HG02943 (cell line): ENCODE data around the gene ANKRD9.
A peak's percentile ranks its signal among the peaks of the same experiment; 100 is the strongest.
"Not testable (repeated sequence)": the region's sequence is repeated elsewhere in the genome, so short reads cannot be mapped to it uniquely, and the experiment has no call there.

Experiments used
- ATAC-seq: cut with Tn5 transposase; IDR thresholded peaks from one replicate; pipeline ENCODE4 v1.9.1; 2021; ENCODE audit warnings: mild to moderate bottlenecking, low read depth, moderate library complexity; ENCODE audit not compliant: unreplicated experiment

The ANKRD9 gene

GRCh38 chr14:102539544-102540314 is 30.2 kb upstream of the ANKRD9 start:
- no peak for ATAC-seq

DNA sequence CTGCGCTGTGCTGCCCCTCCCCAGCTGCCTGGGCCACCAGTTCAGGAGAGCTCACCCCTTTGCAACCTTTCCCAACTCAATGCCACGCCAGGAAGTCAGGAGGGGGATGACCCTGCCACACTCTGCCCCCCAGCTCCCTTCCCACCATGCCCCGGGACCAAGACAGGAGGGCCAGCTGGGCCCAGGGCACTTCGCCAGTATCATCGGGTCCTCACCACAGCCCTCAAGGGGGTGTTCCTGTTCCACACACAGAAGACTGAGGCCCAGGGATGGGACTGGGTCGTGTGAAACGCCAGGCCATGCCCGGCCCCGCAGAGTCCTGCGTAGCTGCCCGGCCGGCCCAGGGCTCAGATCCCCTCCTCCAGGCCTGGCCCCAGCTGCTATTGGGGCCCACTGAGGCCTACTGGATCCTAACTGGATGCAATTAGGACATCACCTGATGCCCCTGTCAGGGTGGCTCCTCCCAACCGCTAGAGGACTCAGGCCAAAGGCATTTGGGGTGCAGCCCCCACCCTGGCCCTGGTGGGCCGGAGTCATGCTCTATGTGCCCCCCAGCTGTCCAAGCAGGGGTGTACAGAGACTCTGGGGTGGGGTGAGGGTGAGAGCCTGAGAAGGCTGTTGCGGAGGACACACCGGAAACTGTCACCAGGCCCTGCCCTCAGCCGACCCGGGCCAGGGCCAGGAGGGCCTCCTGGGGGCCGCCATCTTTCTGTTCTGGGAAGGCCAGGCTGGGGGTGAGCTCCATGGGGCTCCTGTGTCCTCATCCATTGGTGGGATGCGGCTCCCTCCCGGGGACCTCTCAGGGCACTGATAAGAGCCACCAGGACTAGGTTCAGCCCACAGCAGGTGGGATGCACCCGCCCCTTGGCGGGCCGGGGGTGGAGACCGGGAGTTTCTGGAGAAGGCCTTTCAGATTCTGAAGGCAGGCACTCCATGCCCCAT is 29.3 kb upstream of the ANKRD9 start:
- no peak for ATAC-seq

DNA sequence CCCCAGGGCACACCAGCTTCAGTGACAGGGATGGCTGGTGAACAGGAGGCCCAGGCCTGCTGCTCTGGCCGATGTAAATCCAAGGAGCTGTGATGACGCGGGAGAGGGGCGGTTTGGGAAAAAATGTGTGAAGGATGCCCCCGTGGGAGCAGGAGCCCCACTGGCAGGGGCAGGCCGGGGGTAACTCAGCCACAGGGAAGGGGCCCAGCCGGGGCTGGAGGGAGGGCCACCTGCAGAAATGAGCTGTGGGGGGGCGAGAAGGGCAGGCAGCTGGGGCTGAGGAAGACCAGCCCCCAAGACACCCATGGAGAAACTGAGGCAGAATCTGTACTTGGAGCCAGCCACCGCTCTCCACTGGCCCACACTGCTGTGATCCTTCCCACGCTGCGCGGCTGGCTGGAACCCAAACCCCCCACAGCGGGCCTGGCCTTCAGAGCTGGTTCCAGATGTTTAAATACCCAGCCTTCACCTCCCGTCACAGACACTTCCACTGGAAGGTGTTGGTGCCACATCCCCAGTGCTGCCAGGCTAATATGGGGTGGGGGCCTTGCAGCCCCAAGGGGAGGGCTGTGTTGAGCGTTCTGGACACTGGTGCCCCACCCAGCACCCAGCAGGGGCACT is 28.5 kb upstream of the ANKRD9 start:
- ATAC-seq, result no peak

GRCh38 chr14:102532204-102532658 is 22.7 kb upstream of the ANKRD9 start:
- no peak for ATAC-seq

DNA sequence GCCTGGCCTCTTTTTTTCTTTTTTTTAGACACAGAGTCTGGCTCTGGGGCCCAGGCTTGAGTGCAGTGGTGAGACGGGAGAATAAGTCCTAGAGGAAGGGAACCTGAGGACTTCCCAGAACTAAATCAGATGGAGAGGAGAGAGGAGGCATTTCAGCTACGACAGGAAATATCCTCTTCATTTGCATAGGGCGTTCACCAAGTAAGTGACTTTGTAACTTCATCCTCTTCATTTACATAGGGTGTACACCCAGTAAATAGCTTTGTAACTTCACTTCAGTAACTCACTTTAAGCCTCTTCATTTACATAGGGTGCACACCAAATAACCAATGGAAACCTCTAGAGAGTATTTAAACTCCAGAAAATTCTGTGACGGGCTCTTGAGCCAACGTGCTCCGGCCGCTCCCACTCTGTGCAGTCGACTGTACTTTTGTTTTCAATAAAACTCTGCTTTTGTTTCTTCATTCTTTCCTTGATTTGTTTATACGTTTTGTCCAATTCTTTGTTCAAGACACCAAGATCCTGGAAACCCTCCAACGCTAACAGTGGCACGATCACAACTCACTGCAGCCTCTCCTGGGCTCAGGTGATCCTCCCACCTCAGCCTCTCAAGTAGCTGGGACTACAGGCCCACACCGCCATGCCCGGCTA is 21.4 kb upstream of the ANKRD9 start:
- no peak for ATAC-seq

GRCh38 chr14:102528431-102529170 is 19.0 kb upstream of the ANKRD9 start:
- ATAC-seq, result no peak

- no peak for ATAC-seq
These were observed 16.4 kb upstream of the ANKRD9 start for GRCh38 chr14:102525929-102526497.

GRCh38 chr14:102525219-102525928 is 15.8 kb upstream of the ANKRD9 start:
- peak; percentile 10 for ATAC-seq

DNA sequence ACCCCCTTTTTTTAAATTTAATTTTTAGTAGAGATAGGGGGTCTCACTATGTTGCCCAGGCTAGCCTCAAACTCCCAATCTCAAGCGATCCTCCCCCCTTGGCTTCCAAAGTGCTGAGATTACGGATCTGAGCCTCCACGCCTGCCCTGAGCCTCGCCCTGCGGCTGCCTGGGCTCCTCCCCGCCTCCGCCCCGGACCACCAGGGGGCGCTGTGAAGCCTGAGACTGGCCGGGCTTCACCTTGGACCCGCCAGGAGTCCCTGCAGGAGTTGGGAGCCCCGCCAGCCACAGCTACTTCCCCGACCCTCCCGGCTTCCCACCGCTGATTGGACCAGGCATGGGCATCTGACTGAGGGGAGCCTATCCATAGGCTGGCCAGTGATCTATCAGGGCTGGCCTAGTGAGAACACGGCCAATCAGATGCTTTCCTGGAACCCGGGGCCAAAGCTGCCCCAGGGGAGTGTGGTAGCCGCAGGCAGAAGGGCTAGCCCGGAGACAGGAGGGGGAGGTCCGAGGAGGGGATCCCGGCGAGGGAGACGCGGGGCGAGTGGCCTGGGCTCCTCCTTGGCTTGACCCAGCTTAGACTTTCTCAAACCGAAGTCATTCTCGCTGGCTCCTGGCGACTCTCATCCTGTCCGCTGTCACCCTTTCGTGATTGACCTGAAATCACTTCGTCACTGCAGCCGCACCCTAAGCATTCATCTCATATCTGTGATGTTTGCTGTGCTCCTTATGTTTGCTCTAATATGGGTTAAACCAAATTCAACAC is 15.1 kb upstream of the ANKRD9 start:
- ATAC-seq, result peak; percentile 95

GRCh38 chr14:102523569-102524450 is 14.2 kb upstream of the ANKRD9 start:
- no peak for ATAC-seq

DNA sequence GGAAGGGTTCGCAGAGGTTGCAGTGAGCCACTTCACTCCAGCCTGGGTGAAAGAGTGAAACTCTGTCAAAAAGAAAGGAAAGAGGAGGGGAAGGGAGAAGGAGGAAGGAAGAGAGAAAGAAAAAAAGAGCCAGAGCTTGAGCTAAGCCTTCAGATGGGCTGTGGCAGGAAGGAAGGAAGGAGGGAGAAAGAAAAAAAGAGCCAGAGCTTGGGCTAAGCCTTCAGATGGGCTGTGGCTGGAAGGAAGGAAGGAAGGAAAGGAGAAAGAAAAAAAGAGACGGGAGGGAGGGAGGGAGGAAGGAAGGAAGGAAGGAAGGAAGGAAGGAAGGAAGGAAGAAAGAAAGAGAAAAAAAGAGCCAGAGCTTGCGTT is 13.6 kb upstream of the ANKRD9 start:
- no peak for ATAC-seq

GRCh38 chr14:102519709-102520108 is 10.1 kb upstream of the ANKRD9 start:
- ATAC-seq, result not testable (repeated sequence)

GRCh38 chr14:102518063-102518648 is 8.6 kb upstream of the ANKRD9 start:
- ATAC-seq, result no peak

GRCh38 chr14:102517392-102518062 is 8.0 kb upstream of the ANKRD9 start:
- no peak for ATAC-seq

DNA sequence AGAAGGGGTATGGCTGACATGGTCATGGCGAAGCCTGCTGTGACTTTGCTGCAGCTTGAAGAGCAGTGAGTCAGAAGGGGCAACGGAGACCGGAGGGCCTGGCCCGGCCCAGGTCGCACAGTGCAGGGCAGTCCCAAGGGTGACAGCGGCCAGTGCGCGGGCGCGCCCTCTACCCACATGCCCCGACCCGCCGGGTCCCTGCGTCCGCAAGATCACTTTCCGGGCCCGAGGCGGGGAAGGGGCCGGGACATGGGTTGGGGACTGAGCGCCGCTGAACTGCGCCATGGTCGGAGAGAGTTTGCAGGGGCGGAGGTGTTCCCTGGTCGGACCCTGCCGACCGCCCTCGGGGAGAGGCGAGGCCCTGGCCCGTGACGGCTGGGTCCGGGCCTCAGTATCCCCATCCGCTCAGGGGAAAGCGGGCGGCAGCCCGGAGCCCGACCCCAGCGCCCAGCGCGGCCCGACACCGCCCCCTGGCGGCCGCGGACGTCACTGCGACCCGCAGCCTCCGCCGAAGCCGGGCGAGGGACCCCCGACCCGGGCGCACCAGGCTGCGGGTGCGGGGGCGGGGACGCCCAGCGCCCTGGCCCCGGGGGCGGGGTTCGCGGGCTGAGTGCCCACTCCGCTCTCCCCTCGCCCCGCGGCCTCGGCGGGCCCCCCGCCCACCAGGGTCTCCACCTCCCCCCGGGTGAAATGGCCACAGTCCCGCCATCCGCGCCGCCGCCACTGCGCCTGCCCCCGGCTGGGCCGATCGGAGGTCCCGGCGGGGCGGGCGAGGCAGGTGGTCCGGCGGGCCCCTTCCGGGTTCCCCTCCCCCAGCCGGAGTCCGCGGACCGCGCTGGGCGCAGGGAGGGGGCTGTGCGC is 7.2 kb upstream of the ANKRD9 start:
- ATAC-seq, result no peak
